GM19455 (cell line): ENCODE measurements around the gene AFTPH.

Experiments
- ATAC-seq: cut with Tn5 transposase; IDR thresholded peaks from one replicate; pipeline ENCODE4 v1.9.1; 2021; ENCODE audit not compliant: unreplicated experiment

Gene AFTPH

GRCh38 chr2:64523666-64524603 is at the start of gene AFTPH:
TSS of gene AFTPH (plus strand) at chr2:64524328. CDS start at chr2:64551475, 27,147 bp downstream.
- ATAC-seq = peak; percentile 81

GRCh38 chr2:64474636-64475035 is 49.5 kb upstream of the AFTPH start:
- ATAC-seq = no peak

- ATAC-seq = no peak
Observed at GRCh38 chr2:64477037-64477436, 47.1 kb upstream of the AFTPH start.

GRCh38 chr2:64477979-64478378 is 46.1 kb upstream of the AFTPH start:
- no peak for ATAC-seq

GRCh38 chr2:64478502-64479230 is 45.5 kb upstream of the AFTPH start:
- no peak for ATAC-seq

- ATAC-seq = no peak
Observed at GRCh38 chr2:64479259-64480117, 44.6 kb upstream of the AFTPH start.

- ATAC-seq = no peak
Observed at GRCh38 chr2:64481665-64482064, 42.5 kb upstream of the AFTPH start.

- ATAC-seq = no peak
Observed at GRCh38 chr2:64482243-64482642, 41.9 kb upstream of the AFTPH start.

- no peak for ATAC-seq
Observed at GRCh38 chr2:64482765-64483504, 41.2 kb upstream of the AFTPH start.

- no peak for ATAC-seq
Observed at GRCh38 chr2:64485331-64485730, 38.8 kb upstream of the AFTPH start.

GRCh38 chr2:64485961-64486360 is 38.2 kb upstream of the AFTPH start:
- no peak for ATAC-seq

GRCh38 chr2:64487256-64488049 is 36.7 kb upstream of the AFTPH start:
- ATAC-seq = no peak

GRCh38 chr2:64488050-64488974 is 35.8 kb upstream of the AFTPH start:
- peak; percentile 76 for ATAC-seq

- ATAC-seq = no peak
Observed at GRCh38 chr2:64489081-64489751, 34.9 kb upstream of the AFTPH start.

GRCh38 chr2:64491426-64491825 is 32.7 kb upstream of the AFTPH start:
- ATAC-seq = no peak

- no peak for ATAC-seq
Observed at GRCh38 chr2:64492272-64492671, 31.9 kb upstream of the AFTPH start.

GRCh38 chr2:64492821-64493220 is 31.3 kb upstream of the AFTPH start:
- ATAC-seq = no peak

GRCh38 chr2:64493788-64494187 is 30.3 kb upstream of the AFTPH start:
- ATAC-seq = no peak
